ENCODE measurements around the gene ASIC4. TPM values are rescaled to one million over a fixed set of nuclear protein-coding genes. Genes with fewer than 3 reads are reported as not detected.

The ASIC4 gene
- total and polyA plus RNA-seq, 2 of the 13 experiments (the other 11 are each of a cell fraction or from before 2014, with no cell fraction given): 0.03 TPM; not detected in 1

DNA sequence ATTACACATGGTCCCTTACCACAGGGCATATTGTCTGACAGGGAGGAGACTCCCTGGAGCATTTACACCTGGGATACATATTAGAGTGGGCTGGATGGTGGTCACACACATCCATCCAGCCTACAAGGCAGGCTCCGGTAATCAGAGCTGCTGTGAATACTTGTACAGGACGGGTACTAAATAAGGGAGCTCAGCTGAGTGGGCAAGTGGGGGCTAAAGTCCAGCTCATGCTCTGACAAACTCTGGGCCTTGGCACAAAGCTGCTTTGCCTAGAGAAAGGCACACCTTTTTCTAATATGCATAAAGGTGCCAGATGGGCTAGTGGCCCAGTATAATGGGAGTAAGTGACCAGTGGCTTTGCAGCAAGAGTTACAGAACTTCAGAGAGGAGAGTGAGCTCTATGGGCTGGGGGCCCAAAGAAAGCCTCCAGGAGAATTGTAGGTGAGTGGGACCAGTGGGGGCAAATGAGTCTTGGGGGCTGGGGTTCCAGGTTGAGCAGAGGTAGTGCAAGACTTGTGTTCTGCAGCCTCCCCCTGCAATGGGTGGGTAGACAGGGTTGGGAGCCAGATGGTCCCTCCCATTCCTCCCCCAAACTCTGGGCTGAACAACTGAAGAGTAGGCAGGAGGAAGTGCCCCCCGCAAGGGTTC is 31.1 kb downstream of the ASIC4 start (continued):
- TF ChIP-seq HNF4G (IDR thresholded peaks at IDR 0.05; ENCODE audit: borderline replicate concordance, low read depth, low read length) (peak; percentile 33; the same call in 1 of the 2 replicates), HNF4G (CRISPR knock-in tag; IDR thresholded peaks at IDR 0.05; ENCODE audit: borderline replicate concordance, low read depth) (no peak), ZNF224 (CRISPR knock-in tag; IDR thresholded peaks at IDR 0.05) (no peak), STAT5B (CRISPR knock-in tag; IDR thresholded peaks at IDR 0.05) (no peak), ZNF251 (CRISPR knock-in tag; IDR thresholded peaks at IDR 0.05) (no peak), KDM4B (CRISPR knock-in tag; IDR thresholded peaks at IDR 0.05) (no peak), TAF15 (IDR thresholded peaks at IDR 0.05; ENCODE audit: low read depth, low read length, poor library complexity, severe bottlenecking) (no peak), SNAPC2 (CRISPR knock-in tag; IDR thresholded peaks at IDR 0.05) (0 out of 2 replicates have a peak, but pooled peaks have one; percentile 54)
- TF ChIP-seq, protein P1, sequence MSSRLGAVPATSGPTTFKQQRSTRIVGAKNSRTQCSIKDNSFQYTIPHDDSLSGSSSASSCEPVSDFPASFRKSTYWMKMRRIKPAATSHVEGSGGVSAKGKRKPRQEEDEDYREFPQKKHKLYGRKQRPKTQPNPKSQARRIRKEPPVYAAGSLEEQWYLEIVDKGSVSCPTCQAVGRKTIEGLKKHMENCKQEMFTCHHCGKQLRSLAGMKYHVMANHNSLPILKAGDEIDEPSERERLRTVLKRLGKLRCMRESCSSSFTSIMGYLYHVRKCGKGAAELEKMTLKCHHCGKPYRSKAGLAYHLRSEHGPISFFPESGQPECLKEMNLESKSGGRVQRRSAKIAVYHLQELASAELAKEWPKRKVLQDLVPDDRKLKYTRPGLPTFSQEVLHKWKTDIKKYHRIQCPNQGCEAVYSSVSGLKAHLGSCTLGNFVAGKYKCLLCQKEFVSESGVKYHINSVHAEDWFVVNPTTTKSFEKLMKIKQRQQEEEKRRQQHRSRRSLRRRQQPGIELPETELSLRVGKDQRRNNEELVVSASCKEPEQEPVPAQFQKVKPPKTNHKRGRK (CRISPR knock-in tag; IDR thresholded peaks at IDR 0.05): no peak
- TF ChIP-seq, protein P2, sequence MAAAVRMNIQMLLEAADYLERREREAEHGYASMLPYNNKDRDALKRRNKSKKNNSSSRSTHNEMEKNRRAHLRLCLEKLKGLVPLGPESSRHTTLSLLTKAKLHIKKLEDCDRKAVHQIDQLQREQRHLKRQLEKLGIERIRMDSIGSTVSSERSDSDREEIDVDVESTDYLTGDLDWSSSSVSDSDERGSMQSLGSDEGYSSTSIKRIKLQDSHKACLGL (CRISPR knock-in tag; IDR thresholded peaks at IDR 0.05): 0 out of 2 replicates have a peak, but pooled peaks have one; percentile 29

DNA sequence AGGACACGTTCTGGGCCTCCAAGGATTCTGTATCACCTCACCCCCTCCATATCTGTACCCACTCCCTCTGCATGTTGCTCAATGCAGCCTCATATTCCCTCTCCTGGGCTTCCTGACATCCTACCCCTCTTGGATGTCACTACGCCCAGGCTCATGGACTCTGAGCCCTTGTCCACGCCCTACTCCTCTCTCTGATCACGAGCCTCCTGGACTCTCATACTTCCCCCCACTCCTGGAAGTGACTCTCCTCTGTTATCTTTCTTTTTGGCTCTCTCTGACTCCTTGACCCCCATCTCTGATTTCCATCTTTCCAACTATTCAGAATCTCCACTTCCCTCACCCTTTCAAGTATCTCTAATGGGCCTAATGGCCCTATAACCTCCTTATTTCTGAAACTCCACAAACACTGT is 31.7 kb downstream of the ASIC4 start:
- in situ Hi-C loops (cut with HindIII; ENCODE audit: extremely low pct_ligation_motif_present, low pct_unique_long_range_greater_than_20kb) (no loop called here), intact Hi-C loops (cut with micrococcal nuclease; ENCODE audit: unreplicated experiment) (no loop called here)
- peak overlapping the region in 2 of 3 experiments; percentile 76 to 90; a peak in 3 of 6 replicates for H3K4me3 ChIP-seq (replicated peaks in 1 of 3; ENCODE audit: insufficient read depth in 1 of 3, low read depth in 2 of 3, low read length in 3 of 3)
- no TSS peak for BruUV-seq (replicated peaks)
- peak; percentile 34 for ATAC-seq
- H3K4me1 ChIP-seq (ENCODE audit: insufficient read depth, low read length): peaks cover 50% of the 10 kb centered on the region
- POLR2A ChIA-PET: interaction anchor here (1.2 to 3.9 kb wide), 4 partner anchors 15 to 52 kb away, joined by 6 to 44 read pairs (median 25); partner anchors contain the start of genes GMPPA, INHA, OBSL1 and STK11IP
- WGBS (ENCODE audit: low lambda C conversion rate): under 1% methylated on average over 4 of the region's 4 CpGs
- H3K27ac ChIP-seq (ENCODE audit: extremely low read length, insufficient read depth, low read length): peak overlapping the region; percentile 53
- H3K9me3 ChIP-seq (ENCODE audit: low read length): no peaks in the 10 kb centered on the region
- H3K4me2 ChIP-seq (ENCODE audit: low read depth, low read length): peak overlapping the region; percentile 97
- peak overlapping the region; percentile 84 for H3K9ac ChIP-seq (ENCODE audit: insufficient read depth, low read depth, low read length)
- peaks cover 17 to 28% of the 10 kb centered on the region in 2 experiments for H3K36me3 ChIP-seq (replicated peaks in 1 of 2; ENCODE audit: control insufficient read depth in 1 of 2, insufficient read depth in 2 of 2, low read length in 2 of 2)
- peak; percentile 79 for DNase-seq (ENCODE audit: low spot score)
- no peak overlapping the region for H2AFZ ChIP-seq (ENCODE audit: low read length)
- H3K27me3 ChIP-seq (ENCODE audit: control insufficient read depth in 1 of 2, insufficient read depth in 2 of 2, low read length in 2 of 2): no peaks in the 10 kb centered on the region; a peak in 1 of 5 replicates
- CTCF ChIA-PET (ENCODE audit: low intra/inter-chr PET ratio, low total read pairs): no interaction called here
- peaks cover 22% of the 10 kb centered on the region for H4K20me1 ChIP-seq (ENCODE audit: insufficient read depth, low read length)
- peaks cover 30% of the 10 kb centered on the region for H3K79me2 ChIP-seq (ENCODE audit: insufficient read depth, low read length)
- peak; percentile 75 for FAIRE-seq
- TF ChIP-seq KDM1A (CRISPR knock-in tag; IDR thresholded peaks at IDR 0.05) (no peak), MTF2 (CRISPR knock-in tag; IDR thresholded peaks at IDR 0.05; ENCODE audit: borderline replicate concordance) (no peak), ATRX (CRISPR knock-in tag; IDR thresholded peaks at IDR 0.05; ENCODE audit: borderline replicate concordance) (no peak), ARNT (IDR thresholded peaks at IDR 0.05) (no peak), HNRNPK (IDR thresholded peaks at IDR 0.05; ENCODE audit: low read depth, low read length, poor library complexity, severe bottlenecking) (no peak), ZNF335 (CRISPR knock-in tag; IDR thresholded peaks at IDR 0.05) (peak; percentile 67; the same call in 1 of the 2 replicates)
- TF ChIP-seq, protein P3, sequence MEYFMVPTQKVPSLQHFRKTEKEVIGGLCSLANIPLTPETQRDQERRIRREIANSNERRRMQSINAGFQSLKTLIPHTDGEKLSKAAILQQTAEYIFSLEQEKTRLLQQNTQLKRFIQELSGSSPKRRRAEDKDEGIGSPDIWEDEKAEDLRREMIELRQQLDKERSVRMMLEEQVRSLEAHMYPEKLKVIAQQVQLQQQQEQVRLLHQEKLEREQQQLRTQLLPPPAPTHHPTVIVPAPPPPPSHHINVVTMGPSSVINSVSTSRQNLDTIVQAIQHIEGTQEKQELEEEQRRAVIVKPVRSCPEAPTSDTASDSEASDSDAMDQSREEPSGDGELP (IDR thresholded peaks at IDR 0.05; ENCODE audit: borderline replicate concordance, low read depth): 0 out of 2 replicates have a peak, but pooled peaks have one; percentile 18
- TF ChIP-seq, protein P4, sequence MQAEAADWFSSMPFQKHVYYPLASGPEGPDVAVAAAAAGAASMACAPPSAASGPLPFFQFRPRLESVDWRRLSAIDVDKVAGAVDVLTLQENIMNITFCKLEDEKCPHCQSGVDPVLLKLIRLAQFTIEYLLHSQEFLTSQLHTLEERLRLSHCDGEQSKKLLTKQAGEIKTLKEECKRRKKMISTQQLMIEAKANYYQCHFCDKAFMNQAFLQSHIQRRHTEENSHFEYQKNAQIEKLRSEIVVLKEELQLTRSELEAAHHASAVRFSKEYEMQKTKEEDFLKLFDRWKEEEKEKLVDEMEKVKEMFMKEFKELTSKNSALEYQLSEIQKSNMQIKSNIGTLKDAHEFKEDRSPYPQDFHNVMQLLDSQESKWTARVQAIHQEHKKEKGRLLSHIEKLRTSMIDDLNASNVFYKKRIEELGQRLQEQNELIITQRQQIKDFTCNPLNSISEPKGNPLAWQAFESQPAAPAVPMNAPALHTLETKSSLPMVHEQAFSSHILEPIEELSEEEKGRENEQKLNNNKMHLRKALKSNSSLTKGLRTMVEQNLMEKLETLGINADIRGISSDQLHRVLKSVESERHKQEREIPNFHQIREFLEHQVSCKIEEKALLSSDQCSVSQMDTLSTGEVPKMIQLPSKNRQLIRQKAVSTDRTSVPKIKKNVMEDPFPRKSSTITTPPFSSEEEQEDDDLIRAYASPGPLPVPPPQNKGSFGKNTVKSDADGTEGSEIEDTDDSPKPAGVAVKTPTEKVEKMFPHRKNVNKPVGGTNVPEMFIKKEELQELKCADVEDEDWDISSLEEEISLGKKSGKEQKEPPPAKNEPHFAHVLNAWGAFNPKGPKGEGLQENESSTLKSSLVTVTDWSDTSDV (CRISPR knock-in tag; IDR thresholded peaks at IDR 0.05): no peak

Data from HepG2 (cell line).